K562 (cell line): ENCODE data around the gene TGM5.
"Not testable (repeated sequence)": the region's sequence is repeated elsewhere in the genome, so short reads cannot be mapped to it uniquely, and the experiment has no call there.

Experiments
- EP300 ChIP-seq: IDR thresholded peaks from 2 replicates; pipeline ENCODE4 v1.6.1; 2012; ENCODE audit warnings: low read length, improper control_type of control experiment
- GABPA ChIP-seq: fragments of 200-800 bp; sonication (Bioruptor generic); conservative IDR thresholded peaks from 2 replicates; pipeline ENCODE4 v1.6.1; 2016; ENCODE audit warnings: low read depth, missing genetic modification characterization, missing compliant biosample characterization
- MCM3 ChIP-seq: fragments of 450-650 bp; IDR thresholded peaks from 2 replicates; pipeline ENCODE4 v1.6.1; 2016
- POLR2A ChIP-seq: fragments of 450-650 bp; conservative IDR thresholded peaks from 2 replicates; pipeline ENCODE4 v1.6.1; 2016
- ZNF324 ChIP-seq: fragments of 250-450 bp; sonication (Bioruptor Pico); IDR thresholded peaks from 2 replicates; pipeline ENCODE4 v1.4.0; 2020; ENCODE audit warnings: mild to moderate bottlenecking
- TF ChIP-seq, protein P1 (sequence below), 2 experiments: fragments of 200-800 bp in 1 of 2; sonication (Bioruptor generic) in 1 of 2; sonication (generic) in 1 of 2; formaldehyde crosslinking in 1 of 2; IDR thresholded peaks in 1 of 2; conservative IDR thresholded peaks in 1 of 2; 2 replicates each; pipeline versions ENCODE4 v1.5.0 to v1.6.1; 2016 to 2020; ENCODE audit warnings: missing compliant biosample characterization in 1 of 2, missing genetic modification characterization in 1 of 2, missing genetic modification reagents in 1 of 2
- TF ChIP-seq, protein P2 (sequence below), 2 experiments: fragments of 150-350 bp in 1 of 2; IDR thresholded peaks; 2 replicates each; pipeline ENCODE4 v1.6.1; 2012 to 2016; ENCODE audit warnings: low read depth in 2 of 2, low read length in 2 of 2, mild to moderate bottlenecking in 1 of 2, moderate library complexity in 1 of 2

DNA sequence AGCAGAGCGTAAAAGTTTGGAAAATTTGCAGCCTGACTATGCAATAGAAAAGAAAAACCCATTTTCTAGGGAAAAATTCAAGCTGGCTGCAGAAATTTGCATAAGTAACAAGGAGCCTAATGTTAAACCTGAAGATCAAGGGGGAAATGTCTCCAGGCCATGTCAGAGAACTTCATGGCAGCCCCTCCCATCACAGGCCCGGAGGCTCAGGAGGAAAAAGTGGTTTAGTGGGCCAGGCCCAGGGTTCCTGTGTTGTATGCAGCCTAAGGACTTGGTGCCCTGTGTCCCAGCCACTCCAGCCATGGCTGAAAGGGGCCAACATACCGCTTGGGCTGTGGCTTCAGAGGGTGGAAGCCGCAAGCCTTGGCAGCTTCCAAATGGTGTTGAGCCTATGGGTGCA is 68.2 kb downstream of the TGM5 start:
- not testable (repeated sequence) for TF ChIP-seq EP300; POLR2A; ZNF324; GABPA (tag); MCM3
- TF ChIP-seq, protein P1, sequence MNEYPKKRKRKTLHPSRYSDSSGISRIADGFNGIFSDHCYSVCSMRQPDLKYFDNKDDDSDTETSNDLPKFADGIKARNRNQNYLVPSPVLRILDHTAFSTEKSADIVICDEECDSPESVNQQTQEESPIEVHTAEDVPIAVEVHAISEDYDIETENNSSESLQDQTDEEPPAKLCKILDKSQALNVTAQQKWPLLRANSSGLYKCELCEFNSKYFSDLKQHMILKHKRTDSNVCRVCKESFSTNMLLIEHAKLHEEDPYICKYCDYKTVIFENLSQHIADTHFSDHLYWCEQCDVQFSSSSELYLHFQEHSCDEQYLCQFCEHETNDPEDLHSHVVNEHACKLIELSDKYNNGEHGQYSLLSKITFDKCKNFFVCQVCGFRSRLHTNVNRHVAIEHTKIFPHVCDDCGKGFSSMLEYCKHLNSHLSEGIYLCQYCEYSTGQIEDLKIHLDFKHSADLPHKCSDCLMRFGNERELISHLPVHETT (CRISPR knock-in tag; conservative IDR thresholded peaks at IDR 0.05 in 1 of 2, IDR thresholded peaks at IDR 0.05 in 1 of 2), result not testable (repeated sequence)
- TF ChIP-seq, protein P2, sequence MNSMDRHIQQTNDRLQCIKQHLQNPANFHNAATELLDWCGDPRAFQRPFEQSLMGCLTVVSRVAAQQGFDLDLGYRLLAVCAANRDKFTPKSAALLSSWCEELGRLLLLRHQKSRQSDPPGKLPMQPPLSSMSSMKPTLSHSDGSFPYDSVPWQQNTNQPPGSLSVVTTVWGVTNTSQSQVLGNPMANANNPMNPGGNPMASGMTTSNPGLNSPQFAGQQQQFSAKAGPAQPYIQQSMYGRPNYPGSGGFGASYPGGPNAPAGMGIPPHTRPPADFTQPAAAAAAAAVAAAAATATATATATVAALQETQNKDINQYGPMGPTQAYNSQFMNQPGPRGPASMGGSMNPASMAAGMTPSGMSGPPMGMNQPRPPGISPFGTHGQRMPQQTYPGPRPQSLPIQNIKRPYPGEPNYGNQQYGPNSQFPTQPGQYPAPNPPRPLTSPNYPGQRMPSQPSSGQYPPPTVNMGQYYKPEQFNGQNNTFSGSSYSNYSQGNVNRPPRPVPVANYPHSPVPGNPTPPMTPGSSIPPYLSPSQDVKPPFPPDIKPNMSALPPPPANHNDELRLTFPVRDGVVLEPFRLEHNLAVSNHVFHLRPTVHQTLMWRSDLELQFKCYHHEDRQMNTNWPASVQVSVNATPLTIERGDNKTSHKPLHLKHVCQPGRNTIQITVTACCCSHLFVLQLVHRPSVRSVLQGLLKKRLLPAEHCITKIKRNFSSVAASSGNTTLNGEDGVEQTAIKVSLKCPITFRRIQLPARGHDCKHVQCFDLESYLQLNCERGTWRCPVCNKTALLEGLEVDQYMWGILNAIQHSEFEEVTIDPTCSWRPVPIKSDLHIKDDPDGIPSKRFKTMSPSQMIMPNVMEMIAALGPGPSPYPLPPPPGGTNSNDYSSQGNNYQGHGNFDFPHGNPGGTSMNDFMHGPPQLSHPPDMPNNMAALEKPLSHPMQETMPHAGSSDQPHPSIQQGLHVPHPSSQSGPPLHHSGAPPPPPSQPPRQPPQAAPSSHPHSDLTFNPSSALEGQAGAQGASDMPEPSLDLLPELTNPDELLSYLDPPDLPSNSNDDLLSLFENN (IDR thresholded peaks at IDR 0.05; ENCODE audit: low read depth in 2 of 2, low read length in 2 of 2), result not testable (repeated sequence)
